NCI-H2227 (cell line): ENCODE results near the gene CENPB.

Experiments
- DNase-seq: peaks from one replicate; lab custom pipeline; 2025; ENCODE audit not compliant: unreplicated experiment; lab: John Stamatoyannopoulos, UW

The CENPB gene

GRCh38 chr20:3751305-3751674 lies 35.2 kb downstream of the CENPB start:
- DNase-seq = no peak

- no peak for DNase-seq
Measured at GRCh38 chr20:3749689-3750531, 36.6 kb downstream of the CENPB start.

- DNase-seq = no peak
Measured at GRCh38 chr20:3749087-3749688, 37.4 kb downstream of the CENPB start.

GRCh38 chr20:3748073-3748472 lies 38.5 kb downstream of the CENPB start:
- DNase-seq = no peak

GRCh38 chr20:3747471-3747870 lies 39.1 kb downstream of the CENPB start:
- no peak for DNase-seq

- no peak for DNase-seq
Measured at GRCh38 chr20:3745686-3746173, 40.8 kb downstream of the CENPB start.

GRCh38 chr20:3744806-3745685 lies 41.5 kb downstream of the CENPB start:
- peak; percentile 32 for DNase-seq

- no peak for DNase-seq
Measured at GRCh38 chr20:3744037-3744436, 42.5 kb downstream of the CENPB start.

- no peak for DNase-seq
Measured at GRCh38 chr20:3743251-3743650, 43.3 kb downstream of the CENPB start.

GRCh38 chr20:3741836-3742458 lies 44.6 kb downstream of the CENPB start:
- DNase-seq = peak; percentile 64

- no peak for DNase-seq
Measured at GRCh38 chr20:3740615-3741301, 45.8 kb downstream of the CENPB start.

GRCh38 chr20:3739926-3740451 lies 46.6 kb downstream of the CENPB start:
- DNase-seq = no peak

- no peak for DNase-seq
Measured at GRCh38 chr20:3739054-3739925, 47.2 kb downstream of the CENPB start.

GRCh38 chr20:3738111-3739053 lies 48.2 kb downstream of the CENPB start:
- DNase-seq = no peak

- DNase-seq = no peak
Measured at GRCh38 chr20:3735768-3736167, 50.8 kb downstream of the CENPB start.

GRCh38 chr20:3734111-3734843 lies 52.3 kb downstream of the CENPB start:
- no peak for DNase-seq
